Astrocyte of the hippocampus (primary cell): ENCODE data around the gene PXYLP1.
A peak's percentile ranks its signal among the peaks of the same experiment; 100 is the strongest.
"Not testable (repeated sequence)": the region's sequence is repeated elsewhere in the genome, so short reads cannot be mapped to it uniquely, and the experiment has no call there.

ENCODE experiments used
- DNase-seq: peaks from one replicate; pipeline ENCODE4 v3.0.0; 2011; ENCODE audit warnings: low read depth, low spot score

Gene PXYLP1, protein sequence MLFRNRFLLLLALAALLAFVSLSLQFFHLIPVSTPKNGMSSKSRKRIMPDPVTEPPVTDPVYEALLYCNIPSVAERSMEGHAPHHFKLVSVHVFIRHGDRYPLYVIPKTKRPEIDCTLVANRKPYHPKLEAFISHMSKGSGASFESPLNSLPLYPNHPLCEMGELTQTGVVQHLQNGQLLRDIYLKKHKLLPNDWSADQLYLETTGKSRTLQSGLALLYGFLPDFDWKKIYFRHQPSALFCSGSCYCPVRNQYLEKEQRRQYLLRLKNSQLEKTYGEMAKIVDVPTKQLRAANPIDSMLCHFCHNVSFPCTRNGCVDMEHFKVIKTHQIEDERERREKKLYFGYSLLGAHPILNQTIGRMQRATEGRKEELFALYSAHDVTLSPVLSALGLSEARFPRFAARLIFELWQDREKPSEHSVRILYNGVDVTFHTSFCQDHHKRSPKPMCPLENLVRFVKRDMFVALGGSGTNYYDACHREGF

GRCh38 chr3:141231101-141231951 is at the start of gene PXYLP1:
PXYLP1 (plus strand) TSS chr3:141231825; CDS start chr3:141260176, 28,351 bp downstream.
- peak; percentile 98 for DNase-seq

- DNase-seq: no peak
Observed at GRCh38 chr3:141183606-141184005, 48.0 kb upstream of the PXYLP1 start.

DNA sequence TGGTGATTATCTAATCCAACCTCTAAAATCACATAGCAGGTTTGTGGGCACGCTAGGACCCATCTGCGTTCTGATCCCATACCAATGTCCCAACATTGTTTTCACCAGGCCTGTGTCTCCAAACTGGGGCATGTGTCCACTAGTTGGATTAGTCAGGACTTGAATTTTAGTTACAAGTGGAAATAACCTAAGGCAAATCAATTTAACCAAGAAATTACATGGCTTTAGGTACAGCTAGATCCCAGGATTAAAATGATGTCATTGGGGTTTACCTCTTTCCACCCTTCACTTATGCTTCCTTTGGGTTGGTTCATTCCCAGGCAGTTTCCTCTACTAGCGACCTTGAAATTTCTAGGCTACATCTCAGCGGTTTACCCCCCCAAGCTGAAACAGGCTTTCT is 47.2 kb upstream of the PXYLP1 start:
- no peak for DNase-seq

DNA sequence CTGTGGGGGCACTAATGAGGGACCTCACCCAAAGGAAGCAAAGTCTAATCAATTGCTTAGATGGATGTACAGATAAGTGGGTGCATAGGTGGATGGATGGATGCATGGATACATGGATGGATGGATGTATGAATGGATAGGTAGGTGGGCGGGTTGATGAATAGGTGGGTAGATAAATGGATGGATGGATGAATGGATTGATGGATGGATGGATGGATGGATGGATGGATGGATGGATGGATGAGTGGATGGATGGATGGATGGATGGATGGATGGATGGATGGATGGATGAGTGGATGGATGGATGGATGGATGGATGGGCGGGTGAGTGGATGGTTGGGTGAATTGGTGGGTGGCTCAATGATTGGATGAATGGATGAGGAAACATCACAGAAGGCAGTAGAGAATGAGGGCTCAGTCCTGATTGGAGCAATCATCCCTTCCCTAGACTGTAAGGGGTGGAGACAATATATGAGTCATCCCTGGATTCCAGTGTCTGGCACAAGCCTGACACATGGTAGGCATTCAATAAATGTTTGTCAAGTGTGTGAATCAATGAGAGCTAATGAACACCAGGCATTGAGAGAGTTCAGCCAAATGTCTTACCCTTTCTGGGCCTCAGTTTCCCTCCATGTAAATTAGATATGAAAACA is 40.4 kb upstream of the PXYLP1 start:
- peak; percentile 22 for DNase-seq

DNA sequence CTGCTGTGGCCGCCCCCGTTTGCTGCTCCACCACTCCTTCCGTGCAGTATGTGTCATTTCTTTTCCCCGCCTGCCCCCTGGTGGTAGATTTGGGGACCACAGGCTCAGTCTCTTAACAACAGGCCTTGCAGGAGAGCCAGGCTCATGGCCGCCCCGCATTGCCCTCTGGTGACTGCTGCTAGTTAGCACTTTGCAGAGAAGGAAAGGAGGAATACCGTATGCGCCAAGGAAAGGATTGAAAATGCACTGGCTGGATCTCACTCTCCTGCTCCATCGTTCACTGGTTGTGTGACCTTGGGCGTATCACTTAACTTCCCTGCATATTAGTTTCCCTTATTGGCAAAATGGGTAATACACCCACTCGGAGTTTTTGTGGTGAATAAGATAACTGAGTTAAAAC is 39.3 kb upstream of the PXYLP1 start:
- peak; percentile 97 for DNase-seq

DNA sequence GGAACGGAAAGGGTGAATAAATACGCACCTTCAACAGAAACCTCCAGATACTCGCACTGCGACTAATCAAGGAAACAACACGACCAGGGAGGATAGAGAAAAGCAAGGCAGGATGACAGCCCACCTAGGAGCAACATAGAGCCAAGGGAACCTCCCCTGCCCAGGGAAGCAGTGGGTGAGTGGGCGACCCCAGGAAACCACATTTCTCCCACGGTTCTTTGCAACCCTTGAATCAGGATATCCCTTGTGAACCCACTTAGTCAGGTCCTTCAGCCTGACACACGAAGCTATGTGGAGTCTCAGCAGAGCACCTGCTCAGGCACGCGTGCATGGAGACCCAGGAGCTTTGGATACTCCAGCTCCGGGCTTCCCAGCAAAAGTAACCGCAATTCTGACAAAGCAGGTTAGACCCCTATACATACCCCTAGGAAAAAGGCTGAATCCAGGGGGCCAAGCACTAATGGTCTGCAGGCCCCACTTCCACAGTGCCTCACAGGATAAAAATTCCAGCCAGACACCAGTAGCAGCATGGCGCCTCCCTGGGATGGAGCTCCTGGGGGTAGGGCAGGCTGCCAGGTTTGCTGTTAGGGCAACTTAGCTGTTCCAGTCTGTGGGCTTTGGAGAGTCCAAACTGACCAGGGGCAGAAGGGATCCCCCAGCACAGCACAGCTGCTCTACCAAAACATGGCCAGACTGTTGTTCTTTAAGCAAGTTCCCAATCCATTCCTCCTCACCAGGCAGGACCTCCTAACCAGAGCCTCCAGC is 38.4 kb upstream of the PXYLP1 start:
- DNase-seq: no peak

DNA sequence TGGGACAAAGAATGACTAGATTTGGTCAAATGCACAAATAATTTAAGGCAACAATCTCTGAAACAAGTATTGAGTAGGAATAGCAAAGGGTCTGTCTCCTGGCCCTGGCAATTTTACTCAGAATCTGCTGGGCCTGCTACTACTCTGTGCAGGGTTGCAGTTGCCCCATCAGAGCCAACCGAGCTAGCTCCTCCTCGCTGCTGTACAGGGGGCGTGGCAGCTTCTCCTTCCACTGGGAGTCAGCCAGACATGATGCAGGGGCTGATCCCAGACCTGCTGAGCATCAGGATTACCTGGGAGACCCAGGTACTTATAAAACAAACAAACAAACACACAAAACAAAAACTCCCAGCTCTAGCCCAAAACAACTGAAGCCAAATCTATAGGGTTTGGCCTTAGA is 30.5 kb upstream of the PXYLP1 start:
- no peak for DNase-seq

- DNase-seq: no peak
Observed at GRCh38 chr3:141202682-141203081, 28.9 kb upstream of the PXYLP1 start.

GRCh38 chr3:141203866-141204265 is 27.8 kb upstream of the PXYLP1 start:
- no peak for DNase-seq

DNA sequence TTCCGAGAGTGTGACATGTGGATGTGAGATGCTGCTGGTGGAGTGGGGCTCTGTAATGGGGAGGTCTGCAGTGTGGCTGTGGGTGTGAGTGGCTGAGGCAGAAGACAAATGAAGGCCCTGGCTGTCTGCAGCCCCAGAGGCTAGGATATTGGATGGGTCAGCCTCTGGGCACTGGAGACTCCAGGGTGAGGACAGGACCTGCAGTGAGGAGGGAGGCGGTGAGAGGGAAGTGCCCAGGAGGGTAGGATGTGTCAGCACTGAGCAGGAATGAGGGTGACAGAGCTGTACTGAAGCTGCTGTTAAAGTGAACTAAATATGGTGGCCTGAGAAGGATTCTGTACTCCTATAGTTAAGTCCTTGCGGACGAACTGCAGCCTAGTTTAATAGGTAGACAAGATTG is 27.3 kb upstream of the PXYLP1 start:
- no peak for DNase-seq

- not testable (repeated sequence) for DNase-seq
Observed at GRCh38 chr3:141211306-141211705, 20.3 kb upstream of the PXYLP1 start.

GRCh38 chr3:141212101-141212500 is 19.5 kb upstream of the PXYLP1 start:
- no peak for DNase-seq

GRCh38 chr3:141212555-141212954 is 19.1 kb upstream of the PXYLP1 start:
- DNase-seq: no peak

DNA sequence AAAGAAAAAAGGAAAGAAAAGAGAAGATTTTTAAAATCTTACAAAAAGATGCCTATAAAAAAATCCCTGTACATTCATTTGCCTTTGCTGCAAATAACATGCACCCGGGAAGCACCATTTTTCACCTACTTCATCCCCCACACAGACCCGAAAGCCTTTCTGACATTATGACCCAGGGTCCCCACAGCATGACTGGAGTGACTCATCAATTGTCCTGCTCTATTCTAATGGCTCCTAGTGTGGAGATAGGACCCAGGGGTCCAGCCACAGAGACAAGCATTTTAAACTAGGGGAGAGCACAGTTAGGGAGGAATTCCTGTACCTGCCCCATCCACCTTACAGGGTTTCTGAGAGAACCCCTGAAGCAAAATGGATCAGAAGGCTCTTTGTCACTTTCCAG is 14.7 kb upstream of the PXYLP1 start:
- DNase-seq: no peak

GRCh38 chr3:141217389-141217788 is 14.2 kb upstream of the PXYLP1 start:
- DNase-seq: no peak

- DNase-seq: no peak
Observed at GRCh38 chr3:141218162-141218835, 13.3 kb upstream of the PXYLP1 start.

GRCh38 chr3:141218926-141219325 is 12.7 kb upstream of the PXYLP1 start:
- no peak for DNase-seq

GRCh38 chr3:141223673-141224166 is 7.9 kb upstream of the PXYLP1 start:
- DNase-seq: no peak

GRCh38 chr3:141225939-141226338 is 5.7 kb upstream of the PXYLP1 start:
- no peak for DNase-seq

DNA sequence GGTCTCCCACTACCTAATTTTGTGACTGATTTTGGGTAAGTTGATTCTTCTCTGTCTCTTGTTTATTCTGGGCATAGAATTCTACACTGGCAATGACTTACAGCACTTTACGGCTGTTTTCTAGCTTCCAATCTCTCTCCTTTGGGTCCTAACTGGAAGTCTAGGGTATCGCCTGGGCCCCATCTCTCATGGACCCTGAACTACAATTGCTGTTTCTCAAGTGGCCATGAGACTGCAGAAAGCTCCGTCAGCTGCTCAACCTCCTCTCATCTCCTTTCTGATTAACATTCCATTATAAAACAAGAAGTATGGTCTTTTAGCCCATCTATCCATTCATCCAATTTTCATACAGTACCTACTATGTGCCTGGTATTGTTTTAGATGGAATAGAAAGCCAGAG is 4.4 kb upstream of the PXYLP1 start:
- DNase-seq: no peak

- DNase-seq: peak; percentile 51
Observed at GRCh38 chr3:141227752-141228151, 3.9 kb upstream of the PXYLP1 start.
